Ishikawa (cell line): Measurements from ENCODE around the gene TYK2.

Experiments
- EP300 ChIP-seq: IDR thresholded peaks from 2 replicates; pipeline ENCODE4 v1.6.1; 2012; ENCODE audit warnings: borderline replicate concordance
- TAF1 ChIP-seq: IDR thresholded peaks from 2 replicates; pipeline ENCODE4 v1.6.1; 2012; ENCODE audit warnings: low read depth, mild to moderate bottlenecking
- YY1 ChIP-seq: IDR thresholded peaks from 2 replicates; pipeline ENCODE4 v1.6.1; 2012; ENCODE audit warnings: low read depth

GRCh38 chr19:10325732-10326131, 54.6 kb downstream of the TYK2 start:
- TF ChIP-seq TAF1 (no peak), EP300 (no peak), YY1 (no peak)
